Measurements from ENCODE around the gene PCDHGA4.

DNA sequence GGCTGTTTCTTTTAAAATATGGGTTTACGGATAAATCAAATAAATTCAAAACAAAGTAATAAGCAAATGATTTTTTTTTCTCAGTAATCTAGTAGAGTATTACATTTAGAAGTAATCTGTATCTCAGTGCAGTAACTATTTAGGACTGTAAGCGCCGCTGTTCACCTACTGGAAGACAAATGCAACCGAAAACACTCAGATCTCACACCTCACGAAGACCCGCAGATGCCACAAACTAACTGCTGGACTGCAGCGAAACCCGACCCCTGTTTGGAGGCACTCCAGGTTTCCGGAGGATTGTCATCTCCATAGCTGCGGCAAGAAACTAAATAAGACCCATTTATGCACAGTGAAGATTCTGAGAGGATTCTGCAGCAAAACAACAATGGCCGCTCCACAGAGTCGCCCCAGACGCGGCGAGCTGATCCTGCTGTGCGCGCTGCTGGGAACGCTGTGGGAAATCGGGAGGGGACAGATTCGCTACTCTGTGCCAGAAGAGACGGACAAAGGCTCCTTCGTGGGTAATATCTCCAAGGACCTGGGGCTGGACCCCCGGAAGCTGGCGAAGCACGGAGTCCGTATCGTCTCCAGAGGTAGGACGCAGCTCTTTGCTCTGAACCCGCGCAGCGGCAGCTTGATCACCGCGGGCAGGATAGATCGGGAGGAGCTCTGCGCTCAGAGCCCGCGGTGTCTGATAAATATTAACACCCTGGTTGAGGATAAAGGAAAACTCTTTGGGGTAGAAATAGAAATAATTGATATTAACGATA lies 37.8 kb downstream of the PCDHGA4 start, which contains the start of gene PCDHGA8:
- TF ChIP-seq, protein P1, sequence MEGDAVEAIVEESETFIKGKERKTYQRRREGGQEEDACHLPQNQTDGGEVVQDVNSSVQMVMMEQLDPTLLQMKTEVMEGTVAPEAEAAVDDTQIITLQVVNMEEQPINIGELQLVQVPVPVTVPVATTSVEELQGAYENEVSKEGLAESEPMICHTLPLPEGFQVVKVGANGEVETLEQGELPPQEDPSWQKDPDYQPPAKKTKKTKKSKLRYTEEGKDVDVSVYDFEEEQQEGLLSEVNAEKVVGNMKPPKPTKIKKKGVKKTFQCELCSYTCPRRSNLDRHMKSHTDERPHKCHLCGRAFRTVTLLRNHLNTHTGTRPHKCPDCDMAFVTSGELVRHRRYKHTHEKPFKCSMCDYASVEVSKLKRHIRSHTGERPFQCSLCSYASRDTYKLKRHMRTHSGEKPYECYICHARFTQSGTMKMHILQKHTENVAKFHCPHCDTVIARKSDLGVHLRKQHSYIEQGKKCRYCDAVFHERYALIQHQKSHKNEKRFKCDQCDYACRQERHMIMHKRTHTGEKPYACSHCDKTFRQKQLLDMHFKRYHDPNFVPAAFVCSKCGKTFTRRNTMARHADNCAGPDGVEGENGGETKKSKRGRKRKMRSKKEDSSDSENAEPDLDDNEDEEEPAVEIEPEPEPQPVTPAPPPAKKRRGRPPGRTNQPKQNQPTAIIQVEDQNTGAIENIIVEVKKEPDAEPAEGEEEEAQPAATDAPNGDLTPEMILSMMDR (IDR thresholded peaks at IDR 0.05; ENCODE audit: poor library complexity), result no peak
- TF ChIP-seq EZH2 (IDR thresholded peaks at IDR 0.05; ENCODE audit: borderline replicate concordance), result no peak
- no peak for TF ChIP-seq EZH2phosphoT487 (IDR thresholded peaks at IDR 0.05; ENCODE audit: low read depth, severe bottlenecking, unreplicated experiment)

All from hepatocyte (in vitro differentiated cells).